ENCODE data around the gene MRPL3. TPM values are rescaled to one million over a fixed set of nuclear protein-coding genes. Genes with fewer than 3 reads are reported as not detected.

Gene MRPL3
- total RNA-seq (2021; ENCODE audit: unreplicated experiment) (142 TPM), Bru-seq, nascent RNA (percentile 97 among the genes with signal in this experiment), BruChase-seq, experiment 1, labeled RNA remaining after a 6-hour chase (percentile 94 among the genes with signal in this experiment), BruChase-seq, experiment 2, labeled RNA remaining after a 2-hour chase (percentile 91 among the genes with signal in this experiment)
- 69.8 and 88.1 TPM in 2 replicates for polyA plus RNA-seq (2012)
- long read RNA-seq, transcript MRPL3-201 (10 exons, 1,706 nt): major isoform, 190 of 228 reads
- long read RNA-seq, transcript MRPL3-209 (10 exons, 1,377 nt): minor isoform, 7 of 228 reads
- long read RNA-seq, partial matches to known transcripts: 12 of 228 reads
- long read RNA-seq, other reads (novel, unspliced or antisense): 17 of 228 reads

DNA sequence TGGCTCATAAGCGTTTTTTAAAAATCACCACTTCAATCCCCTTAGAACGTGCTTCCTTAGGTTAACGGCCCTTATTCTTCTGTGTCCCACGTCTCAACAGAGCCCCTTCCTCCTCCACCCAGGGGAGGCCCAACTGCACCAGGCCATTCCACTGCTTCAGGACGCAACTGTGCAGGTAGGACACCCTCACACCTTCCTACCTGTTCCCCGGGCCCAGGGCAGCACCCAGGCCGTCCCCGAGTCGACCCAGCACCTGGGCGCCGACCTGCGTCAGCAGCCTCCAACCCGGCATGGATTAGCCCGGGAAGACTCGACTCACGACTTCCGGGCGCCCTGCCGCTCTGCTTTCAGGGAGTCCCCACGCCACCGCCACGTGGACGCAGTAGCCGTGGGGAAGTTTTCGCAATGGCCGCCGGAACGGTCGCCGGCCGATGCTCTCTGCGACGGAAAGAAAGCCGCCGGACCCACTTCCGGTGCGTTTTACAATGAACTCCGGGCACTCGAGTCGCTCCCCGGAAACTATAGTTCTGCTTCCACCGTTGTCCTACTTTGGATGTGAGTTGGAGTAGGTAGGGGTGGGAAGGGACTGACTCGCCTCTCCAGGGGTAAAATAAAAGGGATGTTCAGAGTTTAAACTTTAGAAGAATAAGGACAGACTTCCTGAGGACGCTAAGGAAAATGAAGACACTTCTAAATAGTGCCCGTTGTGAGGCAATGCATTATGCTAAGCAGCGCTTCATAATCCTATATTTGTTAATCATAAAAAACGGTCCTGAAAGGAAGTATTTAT is at the start of gene MRPL3:
MRPL3 (minus strand) TSS at position 442 of the 790 bp plus-strand sequence; CDS start at position 292, 150 bp downstream.
- peaks cover 55% of the 10 kb centered on the region for H3K79me2 ChIP-seq (ENCODE audit: insufficient read depth, low read length)
- ChIA-PET POLR2A (no interaction called here), RAD21 (ENCODE audit: low non-redundant PET in 1 of 2, low total read pairs in 2 of 2, uncharacterized antibody in 2 of 2, unreplicated experiment in 2 of 2) (no interaction called here), CTCF (no interaction called here)
- H3K36me3 ChIP-seq (ENCODE audit: control insufficient read depth in 1 of 2, insufficient read depth in 2 of 2, low read length in 2 of 2): peaks cover 23 to 25% of the 10 kb centered on the region in 2 experiments
- H3K4me2 ChIP-seq (ENCODE audit: low read length): peak within 1 kb of the TSS; percentile 95
- intact Hi-C loops (cut with micrococcal nuclease): loop anchor here (5.0 kb wide), 1 partner anchor 475 kb away; the partner anchor contains the start of genes ASTE1 and NEK11
- H3K9ac ChIP-seq (ENCODE audit: low read length): peak within 1 kb of the TSS; percentile 100
- DNase-seq (ENCODE audit: low read depth, low spot score): peak; percentile 79
- peaks cover 8 to 18% of the 10 kb centered on the region in 2 experiments; a peak in 3 of 4 replicates for H3K4me1 ChIP-seq (ENCODE audit: control insufficient read depth in 1 of 2, insufficient read depth in 2 of 2, low read length in 2 of 2)
- no peaks in the 10 kb centered on the region for H3K9me2 ChIP-seq (ENCODE audit: insufficient read depth)
- H2AFZ ChIP-seq (ENCODE audit: low read depth, low read length, poor library complexity, severe bottlenecking): peak within 1 kb of the TSS; percentile 91
- 0 out of 2 replicates have a peak, but pooled peaks cover 3% of the 10 kb centered on the region for H3K27me3 ChIP-seq (ENCODE audit: insufficient read depth, low read length)
- H3K27ac ChIP-seq (ENCODE audit: low read depth, low read length): peak within 1 kb of the TSS; percentile 60
- H3K4me3 ChIP-seq (replicated peaks in 1 of 2; ENCODE audit: low read depth in 1 of 2, low read length in 2 of 2): peak within 1 kb of the TSS; percentile 91 to 97
- no peaks in the 10 kb centered on the region for H4K20me1 ChIP-seq (ENCODE audit: insufficient read depth)
- peak; percentile 93 for ATAC-seq
- no peaks in the 10 kb centered on the region for H3K9me3 ChIP-seq (ENCODE audit: control insufficient read depth in 1 of 2, insufficient read depth in 1 of 2, low read depth in 1 of 2, low read length in 2 of 2)
- no TSS peak for BruUV-seq (replicated peaks)
- TF ChIP-seq RAD21 (IDR thresholded peaks at IDR 0.05; ENCODE audit: low read depth): no peak
- TF ChIP-seq SP1 (IDR thresholded peaks at IDR 0.05; ENCODE audit: low read depth): peak; percentile 56; the same call in 1 of the 2 replicates
- TF ChIP-seq ZNF274 (IDR thresholded peaks at IDR 0.05; ENCODE audit: low read depth, low read length): no peak
- TF ChIP-seq EGR1 (IDR thresholded peaks at IDR 0.05; ENCODE audit: low read depth): peak; percentile 33
- no peak for TF ChIP-seq CTCF (IDR thresholded peaks at IDR 0.05 in 2 of 3, conservative IDR thresholded peaks at IDR 0.05 in 1 of 3; ENCODE audit: borderline replicate concordance in 1 of 3, insufficient read depth in 1 of 3, low read depth in 2 of 3, low read length in 2 of 3)
- TF ChIP-seq FOSL1 (IDR thresholded peaks at IDR 0.05; ENCODE audit: low read depth): 0 out of 2 replicates have a peak, but pooled peaks have one; percentile 24
- TF ChIP-seq YY1 (IDR thresholded peaks at IDR 0.05; ENCODE audit: extremely low read depth, insufficient replicate concordance, low read depth, low read length): peak; percentile 95
- no peak; the same call in 1 of the 2 replicates for TF ChIP-seq ELF1 (IDR thresholded peaks at IDR 0.05; ENCODE audit: borderline replicate concordance, low read depth)
- TF ChIP-seq TCF7L2 (IDR thresholded peaks at IDR 0.05; ENCODE audit: borderline replicate concordance, extremely low read depth, insufficient read depth, insufficient read length): peak; percentile 63
- TF ChIP-seq CEBPB (IDR thresholded peaks at IDR 0.05; ENCODE audit: low read depth): peak; percentile 60; the same call in 1 of the 2 replicates
- TF ChIP-seq ATF3 (IDR thresholded peaks at IDR 0.05): no peak
- no peak for TF ChIP-seq JUND (IDR thresholded peaks at IDR 0.05)
- TF ChIP-seq SIN3A (IDR thresholded peaks at IDR 0.05; ENCODE audit: low read depth): peak; percentile 93
- TF ChIP-seq MAX (IDR thresholded peaks at IDR 0.05): peak; percentile 100
- peak; percentile 92 for TF ChIP-seq ZFX (IDR thresholded peaks at IDR 0.05)
- TF ChIP-seq EZH2phosphoT487 (IDR thresholded peaks at IDR 0.05; ENCODE audit: borderline replicate concordance): no peak
- TF ChIP-seq, protein P1, sequence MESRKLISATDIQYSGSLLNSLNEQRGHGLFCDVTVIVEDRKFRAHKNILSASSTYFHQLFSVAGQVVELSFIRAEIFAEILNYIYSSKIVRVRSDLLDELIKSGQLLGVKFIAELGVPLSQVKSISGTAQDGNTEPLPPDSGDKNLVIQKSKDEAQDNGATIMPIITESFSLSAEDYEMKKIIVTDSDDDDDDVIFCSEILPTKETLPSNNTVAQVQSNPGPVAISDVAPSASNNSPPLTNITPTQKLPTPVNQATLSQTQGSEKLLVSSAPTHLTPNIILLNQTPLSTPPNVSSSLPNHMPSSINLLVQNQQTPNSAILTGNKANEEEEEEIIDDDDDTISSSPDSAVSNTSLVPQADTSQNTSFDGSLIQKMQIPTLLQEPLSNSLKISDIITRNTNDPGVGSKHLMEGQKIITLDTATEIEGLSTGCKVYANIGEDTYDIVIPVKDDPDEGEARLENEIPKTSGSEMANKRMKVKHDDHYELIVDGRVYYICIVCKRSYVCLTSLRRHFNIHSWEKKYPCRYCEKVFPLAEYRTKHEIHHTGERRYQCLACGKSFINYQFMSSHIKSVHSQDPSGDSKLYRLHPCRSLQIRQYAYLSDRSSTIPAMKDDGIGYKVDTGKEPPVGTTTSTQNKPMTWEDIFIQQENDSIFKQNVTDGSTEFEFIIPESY (IDR thresholded peaks at IDR 0.05; ENCODE audit: extremely low read depth, insufficient replicate concordance, low read length): no peak
- TF ChIP-seq SRF (IDR thresholded peaks at IDR 0.05; ENCODE audit: low read depth): peak; percentile 79; the same call in 1 of the 2 replicates

Data from HCT116 (cell line).